Tibial nerve (tissue), 4 donors: ENCODE data around the gene YY1AP1. TPM values are rescaled to one million over a fixed set of nuclear protein-coding genes. Genes with fewer than 3 reads are reported as not detected.
"Not testable (repeated sequence)": the region's sequence is repeated elsewhere in the genome, so short reads cannot be mapped to it uniquely, and the experiment has no call there.

ENCODE experiments used
- DNase-seq, 2 donors: peaks; one replicate each; pipeline ENCODE4 v3.0.0-alpha.2; 2019; ENCODE audit warnings: low spot score in 2 of 2
- H3K27ac ChIP-seq, 4 donors: fragments of 200-600 bp; sonication (generic) in 3 of 4; one replicate each; pipeline ENCODE4 v1.5.1; 2017 to 2019; ENCODE audit warnings: mild to moderate bottlenecking in 1 of 4
- H3K27me3 ChIP-seq, 2 donors: fragments of 200-600 bp; sonication (generic) in 1 of 2; one replicate each; pipeline versions ENCODE4 v1.5.1 to v1.6.0; 2017 to 2019
- H3K36me3 ChIP-seq, 3 donors: fragments of 200-600 bp; sonication (generic); one replicate each; pipeline ENCODE4 v1.5.1; 2018 to 2019
- H3K4me1 ChIP-seq, 4 donors: fragments of 200-600 bp; sonication (generic) in 3 of 4; one replicate each; pipeline ENCODE4 v1.5.1; 2017 to 2019
- H3K4me3 ChIP-seq, 4 donors: fragments of 200-600 bp; sonication (generic) in 3 of 4; one replicate each; pipeline ENCODE4 v1.5.1; 2017 to 2019; ENCODE audit warnings: mild to moderate bottlenecking in 1 of 4, moderate library complexity in 1 of 4
- H3K9me3 ChIP-seq, 4 donors: fragments of 200-600 bp; sonication (generic) in 3 of 4; one replicate each; pipeline ENCODE4 v1.5.1; 2017 to 2019
- CTCF ChIP-seq, 5 experiments: fragments of 200-600 bp in 3 of 5; fragments of 450-650 bp in 2 of 5; sonication (generic) in 3 of 5; IDR thresholded peaks; one replicate each; pipeline ENCODE4 v1.5.1; 2016 to 2019; ENCODE audit warnings: antibody characterized with exemption in 5 of 5, mild to moderate bottlenecking in 3 of 5, moderate library complexity in 2 of 5
- EP300 ChIP-seq, 2 donors: sonication (generic); formaldehyde crosslinking; IDR thresholded peaks; one replicate each; pipeline ENCODE4 v1.6.1; 2017; ENCODE audit warnings: antibody characterized with exemption in 2 of 2, mild to moderate bottlenecking in 1 of 2
- POLR2A ChIP-seq, 2 donors: fragments of 450-650 bp; IDR thresholded peaks; one replicate each; pipeline ENCODE4 v1.6.1; 2017; ENCODE audit warnings: antibody characterized with exemption in 2 of 2, mild to moderate bottlenecking in 2 of 2, moderate library complexity in 2 of 2
- WGBS, 2 donors: methylation state at CpG; one replicate each; pipeline ENCODE4 v1.1.5; 2018; 5-methylcytosine and 5-hydroxymethylcytosine counted together
- total RNA-seq, 4 donors: library from RNA; depleted of rRNA; stranded (reverse); fragments of >200 nt; gene quantifications; one replicate each; pipeline ENCODE4 v1.1.0, GENCODE V29; 2016

Gene YY1AP1
- total RNA-seq, 4 donors from 2014 or later: 170 to 253 (median 196) TPM

GRCh38 chr1:155681776-155682175 is 6.8 kb downstream of the YY1AP1 start:
- WGBS, 2 donors: 88 to 91% methylated on average over 2 of the region's 2 CpGs
- Histone ChIP-seq H3K9me3 (no peaks in the 10 kb centered on the region), H3K36me3 (peaks cover 0 to 41% (median 3%) of the 10 kb centered on the region in 3 donors), H3K4me1 (peaks cover 0 to 46% (median 10%) of the 10 kb centered on the region in 4 donors), H3K27ac (no peak overlapping the region), H3K27me3 (no peaks in the 10 kb centered on the region), H3K4me3 (no peak overlapping the region)
- DNase-seq: no peak
- TF ChIP-seq POLR2A (IDR thresholded peaks at IDR 0.05): no peak
- TF ChIP-seq CTCF (IDR thresholded peaks at IDR 0.05): no peak
- TF ChIP-seq EP300 (IDR thresholded peaks at IDR 0.05): no peak

- H3K36me3 ChIP-seq: peaks cover 0 to 53% (median 16%) of the 10 kb centered on the region in 3 donors
- DNase-seq: no peak
- H3K27me3 ChIP-seq: no peaks in the 10 kb centered on the region
- H3K4me1 ChIP-seq: peaks cover 0 to 36% (median 4%) of the 10 kb centered on the region in 4 donors
- WGBS, 2 donors: 85 to 89% methylated on average over 6 of the region's 6 CpGs
- H3K9me3 ChIP-seq: no peaks in the 10 kb centered on the region
- H3K27ac ChIP-seq: no peak overlapping the region
- no peak for TF ChIP-seq EP300 (IDR thresholded peaks at IDR 0.05)
- no peak for TF ChIP-seq POLR2A (IDR thresholded peaks at IDR 0.05)
- TF ChIP-seq CTCF (IDR thresholded peaks at IDR 0.05): no peak
- H3K4me3 ChIP-seq: no peak overlapping the region
Observed at GRCh38 chr1:155680531-155680930, 8.0 kb downstream of the YY1AP1 start.

- not testable (repeated sequence) for H3K4me3 ChIP-seq, H3K9me3 ChIP-seq, H3K27ac ChIP-seq, H3K27me3 ChIP-seq, DNase-seq
- H3K36me3 ChIP-seq: peaks cover 0 to 69% (median 23%) of the 10 kb centered on the region in 3 donors
- H3K4me1 ChIP-seq: peaks cover 0 to 21% (median 4%) of the 10 kb centered on the region in 4 donors
- WGBS, 2 donors: 86 to 89% methylated on average over 1 of the region's 1 CpG
Observed at GRCh38 chr1:155678992-155679391, 9.6 kb downstream of the YY1AP1 start.

GRCh38 chr1:155678027-155678426 is 10.5 kb downstream of the YY1AP1 start:
- Histone ChIP-seq H3K36me3 (peaks cover 0 to 77% (median 24%) of the 10 kb centered on the region in 3 donors), H3K27ac (no peak overlapping the region), H3K27me3 (no peaks in the 10 kb centered on the region), H3K9me3 (no peaks in the 10 kb centered on the region), H3K4me3 (no peak overlapping the region), H3K4me1 (peaks cover 0 to 11% (median 0%) of the 10 kb centered on the region in 4 donors)
- DNase-seq: no peak
- no peak for TF ChIP-seq EP300 (IDR thresholded peaks at IDR 0.05)
- no peak for TF ChIP-seq POLR2A (IDR thresholded peaks at IDR 0.05)
- no peak for TF ChIP-seq CTCF (IDR thresholded peaks at IDR 0.05)
- 91 to 92% methylated on average over 4 of the region's 4 CpGs for WGBS, 2 donors

GRCh38 chr1:155673003-155673402 is 15.6 kb downstream of the YY1AP1 start:
- Histone ChIP-seq H3K9me3 (no peaks in the 10 kb centered on the region), H3K4me3 (no peak overlapping the region), H3K36me3 (peaks cover 0 to 97% (median 52%) of the 10 kb centered on the region in 3 donors), H3K27ac (no peak overlapping the region), H3K4me1 (no peaks in the 10 kb centered on the region), H3K27me3 (no peaks in the 10 kb centered on the region)
- DNase-seq: no peak
- 91 to 95% methylated on average over 6 of the region's 6 CpGs for WGBS, 2 donors
- no peak for TF ChIP-seq CTCF (IDR thresholded peaks at IDR 0.05)
- TF ChIP-seq POLR2A (IDR thresholded peaks at IDR 0.05): no peak
- no peak for TF ChIP-seq EP300 (IDR thresholded peaks at IDR 0.05)

- DNase-seq: no peak
- Histone ChIP-seq H3K9me3 (no peaks in the 10 kb centered on the region), H3K27ac (no peak overlapping the region), H3K4me3 (no peak overlapping the region), H3K27me3 (no peaks in the 10 kb centered on the region), H3K4me1 (no peaks in the 10 kb centered on the region), H3K36me3 (peaks cover 0 to 99% (median 49%) of the 10 kb centered on the region in 3 donors)
- TF ChIP-seq POLR2A (IDR thresholded peaks at IDR 0.05): no peak
- TF ChIP-seq EP300 (IDR thresholded peaks at IDR 0.05): no peak
- no peak for TF ChIP-seq CTCF (IDR thresholded peaks at IDR 0.05)
- WGBS, 2 donors: 92% methylated on average over 4 of the region's 4 CpGs
Observed at GRCh38 chr1:155671750-155672149, 16.8 kb downstream of the YY1AP1 start.
